Ishikawa (cell line): ENCODE results near the gene KCNMB2.

Source experiments
- CEBPB ChIP-seq: IDR thresholded peaks from 2 replicates; pipeline ENCODE4 v1.6.1; 2012
- CREB1 ChIP-seq: IDR thresholded peaks from 2 replicates; pipeline ENCODE4 v1.6.1; 2012; ENCODE audit warnings: low read depth
- EGR1 ChIP-seq: IDR thresholded peaks from 2 replicates; pipeline ENCODE4 v1.6.1; 2012
- EP300 ChIP-seq: IDR thresholded peaks from 2 replicates; pipeline ENCODE4 v1.6.1; 2012; ENCODE audit warnings: borderline replicate concordance
- FOXM1 ChIP-seq: IDR thresholded peaks from 2 replicates; pipeline ENCODE4 v1.6.1; 2012; ENCODE audit warnings: low read depth, borderline replicate concordance
- NFIC ChIP-seq: IDR thresholded peaks from 2 replicates; pipeline ENCODE4 v1.6.1; 2012
- RAD21 ChIP-seq: IDR thresholded peaks from 2 replicates; pipeline ENCODE4 v1.6.1; 2012; ENCODE audit warnings: low read depth
- TAF1 ChIP-seq: IDR thresholded peaks from 2 replicates; pipeline ENCODE4 v1.6.1; 2012; ENCODE audit warnings: low read depth, mild to moderate bottlenecking
- TCF12 ChIP-seq: IDR thresholded peaks from 2 replicates; pipeline ENCODE4 v1.6.1; 2012; ENCODE audit warnings: low read depth
- TEAD4 ChIP-seq: IDR thresholded peaks from 2 replicates; pipeline ENCODE4 v1.6.1; 2012
- YY1 ChIP-seq: IDR thresholded peaks from 2 replicates; pipeline ENCODE4 v1.6.1; 2012; ENCODE audit warnings: low read depth
- ZBTB7A ChIP-seq: IDR thresholded peaks from 2 replicates; pipeline ENCODE4 v1.6.1; 2012; ENCODE audit warnings: low read depth
- TF ChIP-seq, protein P1 (sequence below): IDR thresholded peaks from 2 replicates; pipeline ENCODE4 v1.6.1; 2012
- TF ChIP-seq, protein P2 (sequence below): IDR thresholded peaks from 2 replicates; pipeline ENCODE4 v1.6.1; 2012; ENCODE audit warnings: low read depth, mild to moderate bottlenecking
- TF ChIP-seq, protein P3 (sequence below): IDR thresholded peaks from 2 replicates; pipeline ENCODE4 v1.6.1; 2012

The KCNMB2 gene

DNA sequence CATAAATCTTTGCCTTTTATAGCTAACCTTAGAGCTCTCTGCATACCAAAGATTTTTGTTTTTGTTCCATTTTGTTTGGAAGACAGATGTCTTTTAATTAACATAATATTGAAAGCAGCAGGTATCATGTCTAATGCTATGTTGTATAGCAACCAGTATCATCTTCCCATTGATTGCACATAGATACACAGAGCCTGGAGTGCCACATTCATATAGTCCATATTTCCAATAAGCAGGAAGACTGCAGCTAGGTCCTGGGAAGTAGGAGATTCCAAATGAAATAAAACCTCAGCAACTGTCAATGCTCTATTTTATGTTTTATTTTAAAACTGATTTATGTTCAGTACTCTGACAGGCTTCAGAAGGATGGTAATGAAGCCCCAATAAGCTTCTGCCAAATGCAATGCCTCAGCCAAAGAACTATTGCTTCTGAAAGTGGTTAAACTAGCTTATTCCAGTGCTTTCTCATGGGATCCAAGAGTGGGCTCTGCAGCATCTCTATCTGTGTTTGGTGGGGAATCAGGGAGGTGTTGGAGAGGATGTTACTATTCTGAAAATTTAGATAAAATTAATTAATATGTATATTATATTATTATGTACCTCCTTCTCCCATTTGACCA, 6.5 kb upstream of the KCNMB2 start:
- TF ChIP-seq, protein P1, sequence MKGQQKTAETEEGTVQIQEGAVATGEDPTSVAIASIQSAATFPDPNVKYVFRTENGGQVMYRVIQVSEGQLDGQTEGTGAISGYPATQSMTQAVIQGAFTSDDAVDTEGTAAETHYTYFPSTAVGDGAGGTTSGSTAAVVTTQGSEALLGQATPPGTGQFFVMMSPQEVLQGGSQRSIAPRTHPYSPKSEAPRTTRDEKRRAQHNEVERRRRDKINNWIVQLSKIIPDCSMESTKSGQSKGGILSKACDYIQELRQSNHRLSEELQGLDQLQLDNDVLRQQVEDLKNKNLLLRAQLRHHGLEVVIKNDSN, result no peak
- TF ChIP-seq, protein P2, sequence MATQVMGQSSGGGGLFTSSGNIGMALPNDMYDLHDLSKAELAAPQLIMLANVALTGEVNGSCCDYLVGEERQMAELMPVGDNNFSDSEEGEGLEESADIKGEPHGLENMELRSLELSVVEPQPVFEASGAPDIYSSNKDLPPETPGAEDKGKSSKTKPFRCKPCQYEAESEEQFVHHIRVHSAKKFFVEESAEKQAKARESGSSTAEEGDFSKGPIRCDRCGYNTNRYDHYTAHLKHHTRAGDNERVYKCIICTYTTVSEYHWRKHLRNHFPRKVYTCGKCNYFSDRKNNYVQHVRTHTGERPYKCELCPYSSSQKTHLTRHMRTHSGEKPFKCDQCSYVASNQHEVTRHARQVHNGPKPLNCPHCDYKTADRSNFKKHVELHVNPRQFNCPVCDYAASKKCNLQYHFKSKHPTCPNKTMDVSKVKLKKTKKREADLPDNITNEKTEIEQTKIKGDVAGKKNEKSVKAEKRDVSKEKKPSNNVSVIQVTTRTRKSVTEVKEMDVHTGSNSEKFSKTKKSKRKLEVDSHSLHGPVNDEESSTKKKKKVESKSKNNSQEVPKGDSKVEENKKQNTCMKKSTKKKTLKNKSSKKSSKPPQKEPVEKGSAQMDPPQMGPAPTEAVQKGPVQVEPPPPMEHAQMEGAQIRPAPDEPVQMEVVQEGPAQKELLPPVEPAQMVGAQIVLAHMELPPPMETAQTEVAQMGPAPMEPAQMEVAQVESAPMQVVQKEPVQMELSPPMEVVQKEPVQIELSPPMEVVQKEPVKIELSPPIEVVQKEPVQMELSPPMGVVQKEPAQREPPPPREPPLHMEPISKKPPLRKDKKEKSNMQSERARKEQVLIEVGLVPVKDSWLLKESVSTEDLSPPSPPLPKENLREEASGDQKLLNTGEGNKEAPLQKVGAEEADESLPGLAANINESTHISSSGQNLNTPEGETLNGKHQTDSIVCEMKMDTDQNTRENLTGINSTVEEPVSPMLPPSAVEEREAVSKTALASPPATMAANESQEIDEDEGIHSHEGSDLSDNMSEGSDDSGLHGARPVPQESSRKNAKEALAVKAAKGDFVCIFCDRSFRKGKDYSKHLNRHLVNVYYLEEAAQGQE, result no peak
- no peak for TF ChIP-seq CREB1
- TF ChIP-seq TAF1, result no peak
- TF ChIP-seq ZBTB7A, result no peak
- no peak for TF ChIP-seq EGR1
- no peak for TF ChIP-seq RAD21
- no peak for TF ChIP-seq NFIC
- TF ChIP-seq EP300, result no peak
- TF ChIP-seq CEBPB, result no peak
- TF ChIP-seq FOXM1, result no peak
- TF ChIP-seq TEAD4, result no peak
- no peak for TF ChIP-seq YY1
- TF ChIP-seq TCF12, result no peak
- TF ChIP-seq, protein P3, sequence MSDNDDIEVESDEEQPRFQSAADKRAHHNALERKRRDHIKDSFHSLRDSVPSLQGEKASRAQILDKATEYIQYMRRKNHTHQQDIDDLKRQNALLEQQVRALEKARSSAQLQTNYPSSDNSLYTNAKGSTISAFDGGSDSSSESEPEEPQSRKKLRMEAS, result no peak

DNA sequence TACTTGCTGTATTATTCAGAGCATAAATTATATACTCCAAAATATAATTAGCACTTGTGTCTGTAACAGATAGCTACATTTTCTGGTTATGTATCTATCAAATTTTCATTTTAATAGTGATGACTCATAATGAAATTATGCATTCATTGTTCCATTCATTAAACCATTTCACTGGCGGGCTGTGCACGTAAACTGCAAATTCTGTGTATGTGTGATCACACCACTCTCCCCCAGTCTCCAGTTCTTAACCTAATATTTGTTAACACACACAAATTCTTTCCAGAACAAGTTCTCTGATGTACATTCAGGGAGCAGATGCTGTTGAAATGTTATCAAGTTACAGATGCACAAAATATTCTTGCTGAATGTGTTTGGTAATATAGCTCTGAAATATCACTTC, 3.8 kb upstream of the KCNMB2 start:
- TF ChIP-seq TEAD4, result no peak; the same call in 1 of the 2 replicates
- TF ChIP-seq TAF1, result no peak
- no peak for TF ChIP-seq TCF12
- TF ChIP-seq, protein P2, result no peak
- TF ChIP-seq, protein P1, result no peak
- no peak for TF ChIP-seq ZBTB7A
- TF ChIP-seq, protein P3, result no peak
- TF ChIP-seq CEBPB, result no peak
- no peak for TF ChIP-seq YY1
- TF ChIP-seq FOXM1, result no peak
- no peak for TF ChIP-seq EP300
- TF ChIP-seq EGR1, result no peak
- no peak for TF ChIP-seq RAD21
- no peak for TF ChIP-seq NFIC
- TF ChIP-seq CREB1, result no peak

DNA sequence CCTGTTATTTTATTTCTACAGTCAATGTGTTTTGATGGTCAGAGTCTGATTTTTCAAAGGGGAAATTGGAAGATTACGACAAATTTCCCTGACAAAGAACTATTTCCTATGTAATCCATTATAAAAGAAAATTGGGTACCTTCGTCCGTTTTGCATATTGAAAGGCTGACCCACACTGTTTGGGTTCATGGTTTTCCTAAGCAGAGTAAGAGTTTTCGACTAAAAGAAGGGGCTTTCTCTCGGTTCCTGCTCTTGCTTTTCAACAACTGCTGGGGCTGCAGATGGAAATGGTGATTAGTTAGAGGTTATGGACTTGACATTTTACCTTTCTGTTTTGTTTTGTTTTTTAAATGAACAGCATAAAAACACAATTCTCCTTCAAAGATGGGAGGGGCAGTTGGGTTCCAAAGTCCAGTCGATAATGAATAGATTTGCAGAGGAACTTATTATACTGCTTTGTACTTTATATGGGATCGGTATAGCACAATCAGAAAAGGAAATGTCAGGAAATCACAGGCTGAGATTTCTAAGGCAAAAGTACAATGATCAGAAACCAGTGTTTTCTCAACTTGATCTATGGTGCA, 978 bp downstream of the KCNMB2 start:
- TF ChIP-seq EP300, result no peak
- no peak for TF ChIP-seq TEAD4
- TF ChIP-seq YY1, result no peak
- TF ChIP-seq TCF12, result no peak
- TF ChIP-seq, protein P2, result no peak
- TF ChIP-seq FOXM1, result no peak
- no peak for TF ChIP-seq CEBPB
- TF ChIP-seq NFIC, result no peak
- TF ChIP-seq CREB1, result no peak
- TF ChIP-seq TAF1, result no peak
- no peak for TF ChIP-seq ZBTB7A
- no peak for TF ChIP-seq EGR1
- TF ChIP-seq, protein P3, result no peak
- TF ChIP-seq RAD21, result no peak
- TF ChIP-seq, protein P1, result no peak
